Loucy (cell line): ENCODE measurements around the gene ME3.

Source experiments
- EZH2phosphoT487 ChIP-seq: fragments of 200-600 bp; IDR thresholded peaks from 2 replicates; pipeline ENCODE4 v1.6.1; 2018; ENCODE audit warnings: antibody characterized with exemption, mild to moderate bottlenecking, moderate library complexity, borderline replicate concordance
- TF ChIP-seq, protein P1 (sequence below): fragments of 200-600 bp; sonication (generic); conservative IDR thresholded peaks from 2 replicates; pipeline ENCODE4 v1.5.1; 2014; ENCODE audit warnings: mild to moderate bottlenecking, antibody characterized with exemption, low read length

GRCh38 chr11:86627776-86628455 is 44.5 kb downstream of the ME3 start:
- TF ChIP-seq, protein P1, sequence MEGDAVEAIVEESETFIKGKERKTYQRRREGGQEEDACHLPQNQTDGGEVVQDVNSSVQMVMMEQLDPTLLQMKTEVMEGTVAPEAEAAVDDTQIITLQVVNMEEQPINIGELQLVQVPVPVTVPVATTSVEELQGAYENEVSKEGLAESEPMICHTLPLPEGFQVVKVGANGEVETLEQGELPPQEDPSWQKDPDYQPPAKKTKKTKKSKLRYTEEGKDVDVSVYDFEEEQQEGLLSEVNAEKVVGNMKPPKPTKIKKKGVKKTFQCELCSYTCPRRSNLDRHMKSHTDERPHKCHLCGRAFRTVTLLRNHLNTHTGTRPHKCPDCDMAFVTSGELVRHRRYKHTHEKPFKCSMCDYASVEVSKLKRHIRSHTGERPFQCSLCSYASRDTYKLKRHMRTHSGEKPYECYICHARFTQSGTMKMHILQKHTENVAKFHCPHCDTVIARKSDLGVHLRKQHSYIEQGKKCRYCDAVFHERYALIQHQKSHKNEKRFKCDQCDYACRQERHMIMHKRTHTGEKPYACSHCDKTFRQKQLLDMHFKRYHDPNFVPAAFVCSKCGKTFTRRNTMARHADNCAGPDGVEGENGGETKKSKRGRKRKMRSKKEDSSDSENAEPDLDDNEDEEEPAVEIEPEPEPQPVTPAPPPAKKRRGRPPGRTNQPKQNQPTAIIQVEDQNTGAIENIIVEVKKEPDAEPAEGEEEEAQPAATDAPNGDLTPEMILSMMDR = no peak
- TF ChIP-seq EZH2phosphoT487 = no peak
